ENCODE results near the gene CTIF.

Gene CTIF

GRCh38 chr18:48776156-48776555, 237.3 kb downstream of the CTIF start:
- no peaks in the 10 kb centered on the region for H3K36me3 ChIP-seq (ENCODE audit: insufficient read depth, low read depth, low read length)
- H3K27ac ChIP-seq (ENCODE audit: low read length), result no peak overlapping the region
- H3K4me3 ChIP-seq (ENCODE audit: low read length), result no peak overlapping the region
- no peak overlapping the region for H3K9ac ChIP-seq (ENCODE audit: low read depth, low read length)
- H3K27me3 ChIP-seq (ENCODE audit: insufficient read depth, low read length), result no peaks in the 10 kb centered on the region
- H3K4me1 ChIP-seq (ENCODE audit: insufficient read depth, low read length), result peaks cover 6% of the 10 kb centered on the region; the same call in 1 of the 2 replicates
- no peaks in the 10 kb centered on the region for H3K9me3 ChIP-seq (ENCODE audit: insufficient read depth, low read depth, low read length)

GRCh38 chr18:48776641-48777025, 237.8 kb downstream of the CTIF start:
- no peaks in the 10 kb centered on the region for H3K36me3 ChIP-seq (ENCODE audit: insufficient read depth, low read depth, low read length)
- H3K9ac ChIP-seq (ENCODE audit: low read depth, low read length), result no peak overlapping the region
- no peaks in the 10 kb centered on the region for H3K9me3 ChIP-seq (ENCODE audit: insufficient read depth, low read depth, low read length)
- no peaks in the 10 kb centered on the region for H3K27me3 ChIP-seq (ENCODE audit: insufficient read depth, low read length)
- H3K4me3 ChIP-seq (ENCODE audit: low read length), result no peak overlapping the region
- H3K27ac ChIP-seq (ENCODE audit: low read length), result no peak overlapping the region
- H3K4me1 ChIP-seq (ENCODE audit: insufficient read depth, low read length), result peaks cover 6% of the 10 kb centered on the region; the same call in 1 of the 2 replicates

- Histone ChIP-seq H3K36me3 (ENCODE audit: insufficient read depth, low read depth, low read length) (no peaks in the 10 kb centered on the region), H3K9me3 (ENCODE audit: insufficient read depth, low read depth, low read length) (no peaks in the 10 kb centered on the region), H3K4me1 (ENCODE audit: insufficient read depth, low read length) (peaks cover 6% of the 10 kb centered on the region; the same call in 1 of the 2 replicates), H3K27me3 (ENCODE audit: insufficient read depth, low read length) (no peaks in the 10 kb centered on the region), H3K27ac (ENCODE audit: low read length) (no peak overlapping the region), H3K4me3 (ENCODE audit: low read length) (no peak overlapping the region), H3K9ac (ENCODE audit: low read depth, low read length) (no peak overlapping the region)
Observed at GRCh38 chr18:48777026-48777743, 238.4 kb downstream of the CTIF start.

GRCh38 chr18:48777744-48778116, 238.9 kb downstream of the CTIF start:
- Histone ChIP-seq H3K27me3 (ENCODE audit: insufficient read depth, low read length) (no peaks in the 10 kb centered on the region), H3K4me1 (ENCODE audit: insufficient read depth, low read length) (peaks cover 6% of the 10 kb centered on the region; the same call in 1 of the 2 replicates), H3K9me3 (ENCODE audit: insufficient read depth, low read depth, low read length) (no peaks in the 10 kb centered on the region), H3K4me3 (ENCODE audit: low read length) (no peak overlapping the region), H3K27ac (ENCODE audit: low read length) (no peak overlapping the region), H3K36me3 (ENCODE audit: insufficient read depth, low read depth, low read length) (no peaks in the 10 kb centered on the region), H3K9ac (ENCODE audit: low read depth, low read length) (no peak overlapping the region)

- Histone ChIP-seq H3K27ac (ENCODE audit: low read length) (no peak overlapping the region), H3K36me3 (ENCODE audit: insufficient read depth, low read depth, low read length) (no peaks in the 10 kb centered on the region), H3K4me3 (ENCODE audit: low read length) (no peak overlapping the region), H3K9me3 (ENCODE audit: insufficient read depth, low read depth, low read length) (no peaks in the 10 kb centered on the region), H3K27me3 (ENCODE audit: insufficient read depth, low read length) (no peaks in the 10 kb centered on the region), H3K9ac (ENCODE audit: low read depth, low read length) (no peak overlapping the region), H3K4me1 (ENCODE audit: insufficient read depth, low read length) (peaks cover 6% of the 10 kb centered on the region; the same call in 1 of the 2 replicates)
Observed at GRCh38 chr18:48778344-48779011, 239.6 kb downstream of the CTIF start.

- Histone ChIP-seq H3K27me3 (ENCODE audit: insufficient read depth, low read length) (no peaks in the 10 kb centered on the region), H3K4me1 (ENCODE audit: insufficient read depth, low read length) (peaks cover 6% of the 10 kb centered on the region; the same call in 1 of the 2 replicates), H3K36me3 (ENCODE audit: insufficient read depth, low read depth, low read length) (no peaks in the 10 kb centered on the region), H3K27ac (ENCODE audit: low read length) (no peak overlapping the region), H3K9ac (ENCODE audit: low read depth, low read length) (no peak overlapping the region), H3K4me3 (ENCODE audit: low read length) (no peak overlapping the region), H3K9me3 (ENCODE audit: insufficient read depth, low read depth, low read length) (no peaks in the 10 kb centered on the region)
Observed at GRCh38 chr18:48779462-48779861, 240.6 kb downstream of the CTIF start.

GRCh38 chr18:48780201-48780912, 241.5 kb downstream of the CTIF start:
- Histone ChIP-seq H3K27ac (ENCODE audit: low read length) (no peak overlapping the region), H3K4me3 (ENCODE audit: low read length) (no peak overlapping the region), H3K9me3 (ENCODE audit: insufficient read depth, low read depth, low read length) (no peaks in the 10 kb centered on the region), H3K4me1 (ENCODE audit: insufficient read depth, low read length) (peaks cover 6% of the 10 kb centered on the region; the same call in 1 of the 2 replicates), H3K36me3 (ENCODE audit: insufficient read depth, low read depth, low read length) (no peaks in the 10 kb centered on the region), H3K27me3 (ENCODE audit: insufficient read depth, low read length) (no peaks in the 10 kb centered on the region), H3K9ac (ENCODE audit: low read depth, low read length) (peak overlapping the region; percentile 5; the same call in 1 of the 2 replicates)

GRCh38 chr18:48780913-48781162, 242.0 kb downstream of the CTIF start:
- peaks cover 6% of the 10 kb centered on the region; the same call in 1 of the 2 replicates for H3K4me1 ChIP-seq (ENCODE audit: insufficient read depth, low read length)
- H3K4me3 ChIP-seq (ENCODE audit: low read length), result no peak overlapping the region
- no peaks in the 10 kb centered on the region for H3K27me3 ChIP-seq (ENCODE audit: insufficient read depth, low read length)
- peak overlapping the region; percentile 5; the same call in 1 of the 2 replicates for H3K9ac ChIP-seq (ENCODE audit: low read depth, low read length)
- H3K9me3 ChIP-seq (ENCODE audit: insufficient read depth, low read depth, low read length), result no peaks in the 10 kb centered on the region
- H3K27ac ChIP-seq (ENCODE audit: low read length), result no peak overlapping the region
- no peaks in the 10 kb centered on the region for H3K36me3 ChIP-seq (ENCODE audit: insufficient read depth, low read depth, low read length)

GRCh38 chr18:48781163-48781987, 242.5 kb downstream of the CTIF start:
- Histone ChIP-seq H3K27ac (ENCODE audit: low read length) (no peak overlapping the region), H3K4me1 (ENCODE audit: insufficient read depth, low read length) (peaks cover 6% of the 10 kb centered on the region; the same call in 1 of the 2 replicates), H3K9me3 (ENCODE audit: insufficient read depth, low read depth, low read length) (no peaks in the 10 kb centered on the region), H3K9ac (ENCODE audit: low read depth, low read length) (peak overlapping the region; percentile 37), H3K4me3 (ENCODE audit: low read length) (no peak overlapping the region), H3K36me3 (ENCODE audit: insufficient read depth, low read depth, low read length) (no peaks in the 10 kb centered on the region), H3K27me3 (ENCODE audit: insufficient read depth, low read length) (no peaks in the 10 kb centered on the region)

GRCh38 chr18:48781988-48782363, 243.1 kb downstream of the CTIF start:
- H3K9ac ChIP-seq (ENCODE audit: low read depth, low read length), result no peak overlapping the region
- no peak overlapping the region for H3K4me3 ChIP-seq (ENCODE audit: low read length)
- peaks cover under 1% of the 10 kb centered on the region; the same call in 1 of the 2 replicates for H3K4me1 ChIP-seq (ENCODE audit: insufficient read depth, low read length)
- H3K27ac ChIP-seq (ENCODE audit: low read length), result no peak overlapping the region
- H3K27me3 ChIP-seq (ENCODE audit: insufficient read depth, low read length), result no peaks in the 10 kb centered on the region
- H3K36me3 ChIP-seq (ENCODE audit: insufficient read depth, low read depth, low read length), result no peaks in the 10 kb centered on the region
- no peaks in the 10 kb centered on the region for H3K9me3 ChIP-seq (ENCODE audit: insufficient read depth, low read depth, low read length)

GRCh38 chr18:48782381-48782861, 243.6 kb downstream of the CTIF start:
- Histone ChIP-seq H3K9me3 (ENCODE audit: insufficient read depth, low read depth, low read length) (no peaks in the 10 kb centered on the region), H3K27ac (ENCODE audit: low read length) (no peak overlapping the region), H3K4me3 (ENCODE audit: low read length) (no peak overlapping the region), H3K4me1 (ENCODE audit: insufficient read depth, low read length) (no peaks in the 10 kb centered on the region; the same call in 1 of the 2 replicates), H3K36me3 (ENCODE audit: insufficient read depth, low read depth, low read length) (no peaks in the 10 kb centered on the region), H3K27me3 (ENCODE audit: insufficient read depth, low read length) (no peaks in the 10 kb centered on the region), H3K9ac (ENCODE audit: low read depth, low read length) (no peak overlapping the region)

Data from iPS-20b (cell line).